Neural progenitor cell (in vitro differentiated cells): ENCODE measurements around the gene L1TD1. TPM values are rescaled to one million over a fixed set of nuclear protein-coding genes. Genes with fewer than 3 reads are reported as not detected.

Experiments
- DNase-seq: peaks from one replicate; pipeline ENCODE4 v3.0.0-alpha.2; 2016; ENCODE audit warnings: low spot score
- H2AFZ ChIP-seq: fragments of 200-600 bp; sonication (generic); replicated peaks from 2 replicates; pipeline ENCODE4 v1.6.1; 2016; ENCODE audit warnings: antibody characterized with exemption
- H3F3A ChIP-seq: fragments of 200-600 bp; sonication (generic); 2 replicates; pipeline ENCODE4 v1.6.1; 2016; ENCODE audit warnings: antibody characterized with exemption, low read depth
- H3K27ac ChIP-seq: fragments of 200-600 bp; sonication (generic); 2 replicates; pipeline ENCODE4 v1.5.1; 2016; ENCODE audit warnings: mild to moderate bottlenecking
- H3K27me3 ChIP-seq: fragments of 200-600 bp; sonication (generic); 2 replicates; pipeline ENCODE4 v1.6.1; 2016; ENCODE audit warnings: mild to moderate bottlenecking, moderate library complexity
- H3K36me3 ChIP-seq: fragments of 200-600 bp; sonication (generic); 2 replicates; pipeline ENCODE4 v1.5.1; 2016
- H3K4me1 ChIP-seq: fragments of 200-600 bp; sonication (generic); 2 replicates; pipeline ENCODE4 v1.6.1; 2016; ENCODE audit warnings: mixed run types
- H3K4me2 ChIP-seq: fragments of 200-600 bp; sonication (generic); 2 replicates; pipeline ENCODE4 v1.6.1; 2016
- H3K4me3 ChIP-seq: fragments of 200-600 bp; sonication (generic); 2 replicates; pipeline ENCODE4 v1.5.1; 2016
- H3K79me2 ChIP-seq: fragments of 200-600 bp; sonication (generic); 2 replicates; pipeline ENCODE4 v1.6.1; 2016; ENCODE audit warnings: low read depth
- H3K9ac ChIP-seq: fragments of 200-600 bp; sonication (generic); 2 replicates; pipeline ENCODE4 v1.6.1; 2016
- H3K9me3 ChIP-seq: fragments of 200-600 bp; sonication (generic); 2 replicates; pipeline ENCODE4 v1.5.1; 2016; ENCODE audit warnings: low read depth
- H4K20me1 ChIP-seq: fragments of 200-600 bp; sonication (generic); 2 replicates; pipeline ENCODE4 v1.6.1; 2016; ENCODE audit warnings: low read depth
- H3K27ac Mint-ChIP-seq: 3 replicates; pipeline ENCODE4 v1.8.0; 2021; ENCODE audit warnings: mixed read lengths
- H3K27me3 Mint-ChIP-seq: 2 replicates; pipeline ENCODE4 v1.8.0; 2022; ENCODE audit warnings: low read depth, mild to moderate bottlenecking, inconsistent platforms, moderate library complexity, mixed read lengths; ENCODE audit not compliant: insufficient read depth
- H3K36me3 Mint-ChIP-seq: 3 replicates; pipeline ENCODE4 v1.8.0; 2021; ENCODE audit warnings: mixed read lengths
- H3K4me1 Mint-ChIP-seq: 3 replicates; pipeline ENCODE4 v1.8.0; 2021; ENCODE audit warnings: mixed read lengths
- H3K4me3 Mint-ChIP-seq: 3 replicates; pipeline ENCODE4 v1.8.0; 2021; ENCODE audit warnings: mild to moderate bottlenecking, moderate library complexity, mixed read lengths
- H3K9me3 Mint-ChIP-seq: 3 replicates; pipeline ENCODE4 v1.8.0; 2020; ENCODE audit warnings: mixed read lengths
- EZH2 ChIP-seq: fragments of 200-600 bp; sonication (generic); IDR thresholded peaks from 2 replicates; pipeline ENCODE4 v1.6.1; 2017; ENCODE audit warnings: antibody characterized with exemption, mild to moderate bottlenecking, moderate library complexity
- EZH2phosphoT487 ChIP-seq: fragments of 200-600 bp; sonication (generic); IDR thresholded peaks from 2 replicates; pipeline ENCODE4 v1.6.1; 2017; ENCODE audit warnings: antibody characterized with exemption
- total RNA-seq: library from RNA; depleted of rRNA; stranded (reverse); fragments of >200 nt; gene quantifications from 2 replicates; pipeline ENCODE4 v1.2.3, GENCODE V29; 2015; ENCODE audit warnings: low replicate concordance
- TF ChIP-seq, protein P1 (sequence below): fragments of 200-600 bp; sonication (generic); IDR thresholded peaks from 2 replicates; pipeline ENCODE4 v1.5.1; 2017; ENCODE audit warnings: antibody characterized with exemption, mild to moderate bottlenecking

Gene L1TD1
- total RNA-seq, 1 donor from 2014 or later: 15.4 TPM

DNA sequence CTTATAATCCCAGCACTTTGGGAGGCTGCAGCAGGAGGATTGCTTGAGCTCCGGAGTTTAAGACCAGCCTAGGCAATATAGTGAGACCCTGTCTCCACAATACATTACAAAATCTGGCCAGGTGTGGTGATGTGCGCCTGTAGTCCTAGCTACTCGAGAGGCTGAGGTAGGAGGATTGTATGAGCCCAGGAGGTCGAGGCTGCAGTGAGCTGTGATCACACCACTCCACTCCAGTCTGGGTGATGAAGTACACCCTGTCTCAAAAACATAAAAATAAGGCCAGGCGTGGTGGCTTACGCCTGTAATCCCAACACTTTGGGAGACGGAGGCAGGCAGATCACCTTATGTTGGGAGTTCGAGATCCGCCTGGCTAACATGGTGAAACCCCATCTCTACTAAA lies 27.7 kb downstream of the L1TD1 start:
- H3K27me3 ChIP-seq: no peaks in the 10 kb centered on the region
- no peaks in the 10 kb centered on the region for H3K4me1 Mint-ChIP-seq
- H3K4me3 ChIP-seq: no peak overlapping the region
- no peaks in the 10 kb centered on the region for H3K79me2 ChIP-seq
- no peaks in the 10 kb centered on the region for H3K36me3 Mint-ChIP-seq
- H3K9me3 Mint-ChIP-seq: peaks cover 3% of the 10 kb centered on the region
- H3K4me2 ChIP-seq: no peak overlapping the region
- no peak overlapping the region for H3K27ac ChIP-seq
- no peak for TF ChIP-seq EZH2
- TF ChIP-seq, protein P1, sequence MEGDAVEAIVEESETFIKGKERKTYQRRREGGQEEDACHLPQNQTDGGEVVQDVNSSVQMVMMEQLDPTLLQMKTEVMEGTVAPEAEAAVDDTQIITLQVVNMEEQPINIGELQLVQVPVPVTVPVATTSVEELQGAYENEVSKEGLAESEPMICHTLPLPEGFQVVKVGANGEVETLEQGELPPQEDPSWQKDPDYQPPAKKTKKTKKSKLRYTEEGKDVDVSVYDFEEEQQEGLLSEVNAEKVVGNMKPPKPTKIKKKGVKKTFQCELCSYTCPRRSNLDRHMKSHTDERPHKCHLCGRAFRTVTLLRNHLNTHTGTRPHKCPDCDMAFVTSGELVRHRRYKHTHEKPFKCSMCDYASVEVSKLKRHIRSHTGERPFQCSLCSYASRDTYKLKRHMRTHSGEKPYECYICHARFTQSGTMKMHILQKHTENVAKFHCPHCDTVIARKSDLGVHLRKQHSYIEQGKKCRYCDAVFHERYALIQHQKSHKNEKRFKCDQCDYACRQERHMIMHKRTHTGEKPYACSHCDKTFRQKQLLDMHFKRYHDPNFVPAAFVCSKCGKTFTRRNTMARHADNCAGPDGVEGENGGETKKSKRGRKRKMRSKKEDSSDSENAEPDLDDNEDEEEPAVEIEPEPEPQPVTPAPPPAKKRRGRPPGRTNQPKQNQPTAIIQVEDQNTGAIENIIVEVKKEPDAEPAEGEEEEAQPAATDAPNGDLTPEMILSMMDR: no peak
- TF ChIP-seq EZH2phosphoT487: no peak
- H3K9ac ChIP-seq: no peak overlapping the region
- no peak overlapping the region for H3K4me3 Mint-ChIP-seq
- H3F3A ChIP-seq: no peaks in the 10 kb centered on the region
- no peak overlapping the region for H2AFZ ChIP-seq
- no peaks in the 10 kb centered on the region for H4K20me1 ChIP-seq
- peaks cover 3% of the 10 kb centered on the region for H3K27me3 Mint-ChIP-seq
- no peaks in the 10 kb centered on the region for H3K36me3 ChIP-seq
- H3K27ac Mint-ChIP-seq: no peak overlapping the region
- H3K9me3 ChIP-seq: no peaks in the 10 kb centered on the region
- DNase-seq: no peak
- no peaks in the 10 kb centered on the region for H3K4me1 ChIP-seq

DNA sequence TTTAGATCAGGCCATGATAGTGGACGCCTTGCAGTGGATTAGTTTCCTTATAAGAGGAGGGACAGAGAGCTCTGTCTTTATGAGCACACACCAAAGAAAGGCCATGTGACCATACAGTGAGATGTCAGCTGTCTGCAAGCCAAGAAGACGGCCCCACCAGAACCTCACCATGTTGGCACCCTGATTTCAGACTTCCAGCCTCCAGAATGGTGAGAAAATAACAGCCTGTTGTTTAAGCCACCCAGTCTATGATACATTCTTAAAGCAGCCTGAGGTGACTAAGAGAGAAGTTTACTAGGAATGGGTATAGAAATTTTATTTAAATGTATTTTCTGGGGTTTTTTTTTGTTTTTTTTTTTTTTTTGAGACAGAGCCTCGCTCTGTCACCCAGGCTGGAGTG lies 29.5 kb downstream of the L1TD1 start:
- no peaks in the 10 kb centered on the region for H3K79me2 ChIP-seq
- Mint-ChIP-seq H3K27ac (no peak overlapping the region), H3K36me3 (no peaks in the 10 kb centered on the region)

DNA sequence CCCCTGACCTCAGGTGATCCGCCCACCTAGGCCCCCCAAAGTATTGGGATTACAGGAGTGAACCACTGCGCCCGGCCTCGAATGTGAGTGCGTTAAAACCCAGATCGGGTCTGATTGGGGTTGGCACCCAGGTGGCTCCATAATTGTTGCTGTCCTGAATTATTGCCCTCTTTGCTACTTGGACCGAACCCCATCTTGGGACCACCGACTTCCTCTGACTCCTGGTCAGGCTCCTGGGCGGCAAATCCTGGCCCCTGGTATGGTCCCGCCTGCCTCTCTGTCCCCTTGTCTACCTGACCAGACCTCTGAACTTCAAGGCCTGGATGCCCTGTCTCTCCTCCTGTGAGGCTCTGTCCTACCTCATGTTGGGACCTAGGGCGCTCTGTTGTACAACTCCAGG lies 32.8 kb downstream of the L1TD1 start:
- no peaks in the 10 kb centered on the region for H3K36me3 Mint-ChIP-seq
- DNase-seq: no peak
- TF ChIP-seq, protein P1: no peak
- TF ChIP-seq EZH2phosphoT487 (no peak), EZH2 (no peak)

More for the DNA sequence above, 29.5 kb downstream of the L1TD1 start:
- Histone ChIP-seq H3K36me3 (no peaks in the 10 kb centered on the region), H3K4me3 (no peak overlapping the region), H3K9me3 (no peaks in the 10 kb centered on the region), H3K27ac (no peak overlapping the region), H3K27me3 (no peaks in the 10 kb centered on the region), H3K4me2 (no peak overlapping the region), H4K20me1 (no peaks in the 10 kb centered on the region), H3K9ac (no peak overlapping the region), H3K4me1 (no peaks in the 10 kb centered on the region), H3F3A (no peaks in the 10 kb centered on the region), H2AFZ (no peak overlapping the region)
- no peak for DNase-seq
- Mint-ChIP-seq H3K9me3 (no peaks in the 10 kb centered on the region), H3K27me3 (peaks cover 3% of the 10 kb centered on the region), H3K4me3 (no peak overlapping the region), H3K4me1 (peaks cover 5% of the 10 kb centered on the region)
- TF ChIP-seq EZH2 (no peak), EZH2phosphoT487 (no peak)
- TF ChIP-seq, protein P1: no peak

More for the DNA sequence above, 32.8 kb downstream of the L1TD1 start:
- H3K4me2 ChIP-seq: no peak overlapping the region
- H3K27ac ChIP-seq: no peak overlapping the region
- H3K9ac ChIP-seq: no peak overlapping the region
- H3K4me3 ChIP-seq: no peak overlapping the region
- H3K9me3 ChIP-seq: no peaks in the 10 kb centered on the region
- H3K79me2 ChIP-seq: no peaks in the 10 kb centered on the region
- peaks cover 9% of the 10 kb centered on the region for H3K4me1 Mint-ChIP-seq
- H2AFZ ChIP-seq: no peak overlapping the region
- H3K4me3 Mint-ChIP-seq: no peak overlapping the region
- H3K27me3 Mint-ChIP-seq: no peaks in the 10 kb centered on the region
- H4K20me1 ChIP-seq: no peaks in the 10 kb centered on the region
- no peaks in the 10 kb centered on the region for H3F3A ChIP-seq
- no peaks in the 10 kb centered on the region for H3K36me3 ChIP-seq
- H3K27ac Mint-ChIP-seq: no peak overlapping the region
- no peaks in the 10 kb centered on the region for H3K27me3 ChIP-seq
- no peaks in the 10 kb centered on the region for H3K4me1 ChIP-seq
- no peaks in the 10 kb centered on the region for H3K9me3 Mint-ChIP-seq
